ENCODE results near the gene PLAAT4. TPM values are rescaled to one million over a fixed set of nuclear protein-coding genes. Genes with fewer than 3 reads are reported as not detected.

PLAAT4 gene
- total and polyA plus RNA-seq, 2 of the 13 experiments (the other 11 are each of a cell fraction or from before 2014, with no cell fraction given): 0.71 to 1.00 TPM

DNA sequence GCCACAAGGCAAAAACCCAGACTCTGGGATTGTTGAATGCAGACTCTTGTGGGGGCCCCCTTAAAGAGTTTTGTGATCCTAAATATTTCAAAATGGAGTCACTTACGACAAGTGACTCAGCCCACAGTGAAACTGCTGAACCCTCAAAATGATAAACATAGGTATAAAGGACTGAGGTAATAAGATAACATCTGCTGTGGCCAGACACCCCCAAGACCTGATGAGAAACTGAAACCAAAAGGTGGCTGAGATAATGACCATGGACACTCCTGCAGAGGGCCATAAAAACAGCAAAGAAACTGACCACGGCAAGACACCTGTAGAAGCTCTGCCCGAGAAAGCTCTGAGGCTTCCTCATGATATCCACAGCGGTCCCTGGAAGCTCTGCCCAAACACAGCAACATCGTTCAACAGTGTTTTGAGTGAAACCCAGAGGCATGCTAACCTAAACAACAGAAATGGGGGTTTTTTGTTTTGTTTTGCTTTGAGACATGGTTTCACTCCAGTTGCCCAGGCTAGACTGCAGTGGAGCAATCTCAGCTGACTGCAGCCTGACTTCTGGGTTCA is 1.6 kb upstream of the PLAAT4 start:
- no peaks in the 10 kb centered on the region for H4K20me1 ChIP-seq (ENCODE audit: insufficient read depth, low read length)
- no peak overlapping the region for H3K4me3 ChIP-seq (replicated peaks in 1 of 3; ENCODE audit: insufficient read depth in 1 of 3, low read depth in 2 of 3, low read length in 3 of 3)
- WGBS (ENCODE audit: low lambda C conversion rate): 30% methylated on average over 5 of the region's 5 CpGs
- no peak overlapping the region for H3K27ac ChIP-seq (ENCODE audit: extremely low read length, insufficient read depth, low read length)
- H3K4me1 ChIP-seq (ENCODE audit: insufficient read depth, low read length): peaks cover 26% of the 10 kb centered on the region
- intact Hi-C loops (cut with micrococcal nuclease; ENCODE audit: unreplicated experiment): no loop called here
- no peak overlapping the region for H2AFZ ChIP-seq (ENCODE audit: low read length)
- H3K79me2 ChIP-seq (ENCODE audit: insufficient read depth, low read length): no peaks in the 10 kb centered on the region
- FAIRE-seq: no peak
- H3K36me3 ChIP-seq (replicated peaks in 1 of 2; ENCODE audit: control insufficient read depth in 1 of 2, insufficient read depth in 2 of 2, low read length in 2 of 2): no peaks in the 10 kb centered on the region
- no peak overlapping the region for H3K9ac ChIP-seq (ENCODE audit: insufficient read depth, low read depth, low read length)
- TF ChIP-seq, protein P1, sequence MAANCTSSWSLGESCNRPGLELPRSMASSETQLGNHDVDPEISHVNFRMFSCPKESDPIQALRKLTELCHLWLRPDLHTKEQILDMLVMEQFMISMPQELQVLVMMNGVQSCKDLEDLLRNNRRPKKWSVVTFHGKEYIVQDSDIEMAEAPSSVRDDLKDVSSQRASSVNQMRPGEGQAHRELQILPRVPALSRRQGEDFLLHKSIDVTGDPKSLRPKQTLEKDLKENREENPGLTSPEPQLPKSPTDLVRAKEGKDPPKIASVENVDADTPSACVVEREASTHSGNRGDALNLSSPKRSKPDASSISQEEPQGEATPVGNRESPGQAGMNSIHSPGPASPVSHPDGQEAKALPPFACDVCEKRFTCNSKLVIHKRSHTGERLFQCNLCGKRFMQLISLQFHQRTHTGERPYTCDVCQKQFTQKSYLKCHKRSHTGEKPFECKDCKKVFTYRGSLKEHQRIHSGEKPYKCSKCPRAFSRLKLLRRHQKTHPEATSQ (CRISPR knock-in tag; IDR thresholded peaks at IDR 0.05; ENCODE audit: borderline replicate concordance): no peak
- TF ChIP-seq, protein P2, sequence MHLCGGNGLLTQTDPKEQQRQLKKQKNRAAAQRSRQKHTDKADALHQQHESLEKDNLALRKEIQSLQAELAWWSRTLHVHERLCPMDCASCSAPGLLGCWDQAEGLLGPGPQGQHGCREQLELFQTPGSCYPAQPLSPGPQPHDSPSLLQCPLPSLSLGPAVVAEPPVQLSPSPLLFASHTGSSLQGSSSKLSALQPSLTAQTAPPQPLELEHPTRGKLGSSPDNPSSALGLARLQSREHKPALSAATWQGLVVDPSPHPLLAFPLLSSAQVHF (CRISPR knock-in tag; IDR thresholded peaks at IDR 0.05): no peak
- TF ChIP-seq LCORL (IDR thresholded peaks at IDR 0.05): no peak
- no peak for TF ChIP-seq LCORL (CRISPR knock-in tag; IDR thresholded peaks at IDR 0.05)
- TF ChIP-seq, protein P3, sequence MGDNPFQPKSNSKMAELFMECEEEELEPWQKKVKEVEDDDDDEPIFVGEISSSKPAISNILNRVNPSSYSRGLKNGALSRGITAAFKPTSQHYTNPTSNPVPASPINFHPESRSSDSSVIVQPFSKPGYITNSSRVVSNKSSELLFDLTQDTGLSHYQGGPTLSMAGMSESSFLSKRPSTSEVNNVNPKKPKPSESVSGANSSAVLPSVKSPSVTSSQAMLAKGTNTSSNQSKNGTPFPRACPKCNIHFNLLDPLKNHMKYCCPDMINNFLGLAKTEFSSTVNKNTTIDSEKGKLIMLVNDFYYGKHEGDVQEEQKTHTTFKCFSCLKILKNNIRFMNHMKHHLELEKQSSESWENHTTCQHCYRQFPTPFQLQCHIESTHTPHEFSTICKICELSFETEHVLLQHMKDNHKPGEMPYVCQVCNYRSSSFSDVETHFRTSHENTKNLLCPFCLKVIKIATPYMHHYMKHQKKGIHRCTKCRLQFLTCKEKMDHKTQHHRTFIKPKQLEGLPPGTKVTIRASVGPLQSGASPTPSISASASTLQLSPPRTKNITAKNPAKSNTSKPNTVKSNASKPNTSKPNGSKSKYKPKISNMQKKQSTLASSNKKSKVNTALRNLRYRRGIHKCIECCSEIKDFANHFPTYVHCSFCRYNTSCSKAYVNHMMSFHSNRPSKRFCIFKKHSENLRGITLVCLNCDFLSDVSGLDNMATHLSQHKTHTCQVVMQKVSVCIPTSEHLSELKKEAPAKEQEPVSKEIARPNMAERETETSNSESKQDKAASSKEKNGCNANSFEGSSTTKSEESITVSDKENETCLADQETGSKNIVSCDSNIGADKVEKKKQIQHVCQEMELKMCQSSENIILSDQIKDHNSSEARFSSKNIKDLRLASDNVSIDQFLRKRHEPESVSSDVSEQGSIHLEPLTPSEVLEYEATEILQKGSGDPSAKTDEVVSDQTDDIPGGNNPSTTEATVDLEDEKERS (CRISPR knock-in tag; IDR thresholded peaks at IDR 0.05): no peak
- no peak for TF ChIP-seq ZNF674 (CRISPR knock-in tag; IDR thresholded peaks at IDR 0.05; ENCODE audit: low read depth)
- no peak for TF ChIP-seq SNAI1 (CRISPR knock-in tag; IDR thresholded peaks at IDR 0.05; ENCODE audit: borderline replicate concordance)
- TF ChIP-seq ZNF282 (IDR thresholded peaks at IDR 0.05; ENCODE audit: partially characterized antibody): no peak
- TF ChIP-seq ZNF790 (CRISPR knock-in tag; IDR thresholded peaks at IDR 0.05; ENCODE audit: borderline replicate concordance): no peak
- no peak for TF ChIP-seq ZNF891 (CRISPR knock-in tag; IDR thresholded peaks at IDR 0.05)
- no peak for TF ChIP-seq YEATS2 (CRISPR knock-in tag; IDR thresholded peaks at IDR 0.05; ENCODE audit: borderline replicate concordance)
- TF ChIP-seq TARDBP (CRISPR knock-in tag; IDR thresholded peaks at IDR 0.05): no peak
- BruUV-seq (replicated peaks): no TSS peak
- in situ Hi-C loops (cut with HindIII; ENCODE audit: extremely low pct_ligation_motif_present, low pct_unique_long_range_greater_than_20kb): no loop called here
- POLR2A ChIA-PET: no interaction called here
- no peak for DNase-seq (ENCODE audit: low spot score)
- CTCF ChIA-PET (ENCODE audit: low intra/inter-chr PET ratio, low total read pairs): no interaction called here
- 0 out of 5 replicates have a peak, but pooled peaks cover 0 to 17% of the 10 kb centered on the region in 2 experiments for H3K27me3 ChIP-seq (ENCODE audit: control insufficient read depth in 1 of 2, insufficient read depth in 2 of 2, low read length in 2 of 2)
- no peaks in the 10 kb centered on the region for H3K9me3 ChIP-seq (ENCODE audit: low read length)
- ATAC-seq: no peak
- peak overlapping the region; percentile 49; the same call in 1 of the 2 replicates for H3K4me2 ChIP-seq (ENCODE audit: low read depth, low read length)
